H9 (cell line): ENCODE results near the gene OVOL2. TPM values are rescaled to one million over a fixed set of nuclear protein-coding genes. Genes with fewer than 3 reads are reported as not detected.

ENCODE experiments used
- DNase-seq: peaks from one replicate; pipeline ENCODE4 v3.0.0-alpha.2; 2017
- H2AFZ ChIP-seq: one replicate; pipeline ENCODE4 v1.6.1; 2013; ENCODE audit warnings: mild to moderate bottlenecking, low read length, control low read depth, moderate library complexity
- H2AK5ac ChIP-seq: 2 replicates; pipeline ENCODE4 v1.6.1; 2013; ENCODE audit warnings: low read length, control low read depth, mixed read lengths; ENCODE audit not compliant: insufficient read length
- H2BK120ac ChIP-seq: one replicate; pipeline ENCODE4 v1.6.1; 2013; ENCODE audit warnings: low read depth, mild to moderate bottlenecking, low read length, control low read depth, inconsistent platforms; ENCODE audit not compliant: poor library complexity, severe bottlenecking
- H2BK12ac ChIP-seq: 2 replicates; pipeline ENCODE4 v1.6.1; 2013; ENCODE audit warnings: low read length, control low read depth, mixed read lengths, low read depth; ENCODE audit not compliant: insufficient read length
- H2BK15ac ChIP-seq: 2 replicates; pipeline ENCODE4 v1.6.1; 2013; ENCODE audit warnings: low read depth, low read length, control low read depth
- H2BK20ac ChIP-seq: one replicate; pipeline ENCODE4 v1.6.1; 2013; ENCODE audit warnings: low read depth, mild to moderate bottlenecking, low read length, control low read depth, inconsistent platforms; ENCODE audit not compliant: poor library complexity, severe bottlenecking
- H2BK5ac ChIP-seq: 2 replicates; pipeline ENCODE4 v1.6.1; 2013; ENCODE audit warnings: low read length, control low read depth, mixed read lengths; ENCODE audit not compliant: insufficient read length
- H3K14ac ChIP-seq: 2 replicates; pipeline ENCODE4 v1.6.1; 2013; ENCODE audit warnings: low read length, control low read depth; ENCODE audit not compliant: insufficient read depth
- H3K18ac ChIP-seq: 2 replicates; pipeline ENCODE4 v1.6.1; 2013; ENCODE audit warnings: low read depth, mild to moderate bottlenecking, mixed read lengths, low read length, control low read depth; ENCODE audit not compliant: insufficient read length
- H3K23ac ChIP-seq: 2 replicates; pipeline ENCODE4 v1.6.1; 2013; ENCODE audit warnings: low read length, control low read depth, mixed read lengths, low read depth; ENCODE audit not compliant: insufficient read length
- H3K23me2 ChIP-seq: 2 replicates; pipeline ENCODE4 v1.6.1; 2013; ENCODE audit warnings: low read depth, mild to moderate bottlenecking, mixed read lengths, low read length, control low read depth; ENCODE audit not compliant: insufficient read length, poor library complexity, severe bottlenecking
- H3K27ac ChIP-seq: 2 replicates; pipeline ENCODE4 v1.5.1; 2013; ENCODE audit warnings: low read length, control low read depth, mixed read lengths, low read depth; ENCODE audit not compliant: insufficient read length
- H3K27me3 ChIP-seq: 2 replicates; pipeline ENCODE4 v1.6.1; 2013; ENCODE audit warnings: low read length, control low read depth, inconsistent platforms; ENCODE audit not compliant: insufficient read depth
- H3K4ac ChIP-seq: 2 replicates; pipeline ENCODE4 v1.6.1; 2013; ENCODE audit warnings: low read depth, mild to moderate bottlenecking, control low read depth, inconsistent platforms, low read length, moderate library complexity
- H3K4me1 ChIP-seq: 2 replicates; pipeline ENCODE4 v1.6.1; 2013; ENCODE audit warnings: low read length, control low read depth, inconsistent platforms; ENCODE audit not compliant: insufficient read depth
- H3K4me2 ChIP-seq: 2 replicates; pipeline ENCODE4 v1.6.1; 2013; ENCODE audit warnings: low read length, control low read depth, mixed read lengths; ENCODE audit not compliant: insufficient read length, insufficient read depth
- H3K56ac ChIP-seq: 2 replicates; pipeline ENCODE4 v1.6.1; 2013; ENCODE audit warnings: low read depth, mild to moderate bottlenecking, mixed read lengths, low read length, control low read depth; ENCODE audit not compliant: insufficient read length
- H3K79me1 ChIP-seq: 2 replicates; pipeline ENCODE4 v1.6.1; 2013; ENCODE audit warnings: low read depth, mild to moderate bottlenecking, moderate library complexity, low read length, control low read depth, inconsistent platforms; ENCODE audit not compliant: insufficient read depth, poor library complexity, severe bottlenecking
- H3K79me2 ChIP-seq: 2 replicates; pipeline ENCODE4 v1.6.1; 2013; ENCODE audit warnings: low read length, control low read depth, inconsistent platforms; ENCODE audit not compliant: insufficient read depth
- H3K9ac ChIP-seq: 2 replicates; pipeline ENCODE4 v1.6.1; 2013; ENCODE audit warnings: low read length, control low read depth, mixed read lengths; ENCODE audit not compliant: insufficient read length; ENCODE audit errors: extremely low read depth
- H3K9me3 ChIP-seq: one replicate; pipeline ENCODE4 v1.6.1; 2013; ENCODE audit warnings: low read depth, low read length, inconsistent platforms; ENCODE audit not compliant: control insufficient read depth
- H3T11ph ChIP-seq: one replicate; pipeline ENCODE4 v1.6.1; 2013; ENCODE audit warnings: mild to moderate bottlenecking, low read length, control low read depth, inconsistent platforms
- H4K20me1 ChIP-seq: one replicate; pipeline ENCODE4 v1.6.1; 2013; ENCODE audit not compliant: control insufficient read depth, insufficient read length, insufficient read depth
- H4K5ac ChIP-seq: 2 replicates; pipeline ENCODE4 v1.6.1; 2013; ENCODE audit warnings: low read depth, mild to moderate bottlenecking, mixed read lengths, low read length, control low read depth; ENCODE audit not compliant: insufficient read length
- H4K8ac ChIP-seq: replicated peaks from 2 replicates; pipeline ENCODE4 v1.6.1; 2013; ENCODE audit warnings: low read length, control low read depth, mixed read lengths, low read depth; ENCODE audit not compliant: insufficient read length
- H4K91ac ChIP-seq: 2 replicates; pipeline ENCODE4 v1.6.1; 2013; ENCODE audit warnings: low read depth, mild to moderate bottlenecking, moderate library complexity, mixed read lengths, low read length, control low read depth; ENCODE audit not compliant: insufficient read length
- H3K27ac Mint-ChIP-seq, 3 experiments: 2 replicates in 2 of 3; 3 replicates in 1 of 3; pipeline ENCODE4 v1.8.0; 2020 to 2021; ENCODE audit warnings: mixed read lengths in 3 of 3, mild to moderate bottlenecking in 1 of 3, moderate library complexity in 1 of 3
- H3K27me3 Mint-ChIP-seq: 2 replicates; pipeline ENCODE4 v1.8.0; 2021; ENCODE audit warnings: low read depth, mild to moderate bottlenecking, moderate library complexity, mixed read lengths
- H3K36me3 Mint-ChIP-seq, 3 experiments: 2 replicates in 2 of 3; 3 replicates in 1 of 3; pipeline ENCODE4 v1.8.0; 2020 to 2021; ENCODE audit warnings: low read depth in 3 of 3, mixed read lengths in 3 of 3; ENCODE audit not compliant: insufficient read depth in 1 of 3
- H3K4me1 Mint-ChIP-seq, 2 experiments: 2 replicates each; pipeline ENCODE4 v1.8.0; 2020; ENCODE audit warnings: mixed read lengths in 2 of 2
- H3K4me3 Mint-ChIP-seq, 2 experiments: 2 replicates in 1 of 2; 3 replicates in 1 of 2; pipeline ENCODE4 v1.8.0; 2020 to 2021; ENCODE audit warnings: mild to moderate bottlenecking in 2 of 2, mixed read lengths in 2 of 2, moderate library complexity in 1 of 2
- H3K9me3 Mint-ChIP-seq, 2 experiments: 2 replicates in 1 of 2; 3 replicates in 1 of 2; pipeline ENCODE4 v1.8.0; 2020; ENCODE audit warnings: mild to moderate bottlenecking in 2 of 2, mixed read lengths in 2 of 2, moderate library complexity in 1 of 2
- WGBS: extraction: QIAGEN DNeasy Blood & Tissue Kit; methylation state at CpG from one replicate; pipeline ENCODE4 v1.1.7; 2013; ENCODE audit warnings: missing lambda C conversion rate, low lambda C conversion rate, mixed read lengths; ENCODE audit not compliant: insufficient read length; ENCODE audit errors: extremely low coverage; 5-methylcytosine and 5-hydroxymethylcytosine counted together
- total RNA-seq: library from RNA; stranded (reverse); gene quantifications from 2 replicates; pipeline ENCODE4 v1.2.1, GENCODE V29; 2021
- TF ChIP-seq, protein P1 (sequence below): fragments of 200-600 bp; sonication (generic); conservative IDR thresholded peaks from 3 replicates; pipeline ENCODE4 v1.8.0; 2021; ENCODE audit warnings: antibody characterized with exemption, mild to moderate bottlenecking

The OVOL2 gene
- total RNA-seq, 1 experiment from 2014 or later: 5.8 TPM

DNA sequence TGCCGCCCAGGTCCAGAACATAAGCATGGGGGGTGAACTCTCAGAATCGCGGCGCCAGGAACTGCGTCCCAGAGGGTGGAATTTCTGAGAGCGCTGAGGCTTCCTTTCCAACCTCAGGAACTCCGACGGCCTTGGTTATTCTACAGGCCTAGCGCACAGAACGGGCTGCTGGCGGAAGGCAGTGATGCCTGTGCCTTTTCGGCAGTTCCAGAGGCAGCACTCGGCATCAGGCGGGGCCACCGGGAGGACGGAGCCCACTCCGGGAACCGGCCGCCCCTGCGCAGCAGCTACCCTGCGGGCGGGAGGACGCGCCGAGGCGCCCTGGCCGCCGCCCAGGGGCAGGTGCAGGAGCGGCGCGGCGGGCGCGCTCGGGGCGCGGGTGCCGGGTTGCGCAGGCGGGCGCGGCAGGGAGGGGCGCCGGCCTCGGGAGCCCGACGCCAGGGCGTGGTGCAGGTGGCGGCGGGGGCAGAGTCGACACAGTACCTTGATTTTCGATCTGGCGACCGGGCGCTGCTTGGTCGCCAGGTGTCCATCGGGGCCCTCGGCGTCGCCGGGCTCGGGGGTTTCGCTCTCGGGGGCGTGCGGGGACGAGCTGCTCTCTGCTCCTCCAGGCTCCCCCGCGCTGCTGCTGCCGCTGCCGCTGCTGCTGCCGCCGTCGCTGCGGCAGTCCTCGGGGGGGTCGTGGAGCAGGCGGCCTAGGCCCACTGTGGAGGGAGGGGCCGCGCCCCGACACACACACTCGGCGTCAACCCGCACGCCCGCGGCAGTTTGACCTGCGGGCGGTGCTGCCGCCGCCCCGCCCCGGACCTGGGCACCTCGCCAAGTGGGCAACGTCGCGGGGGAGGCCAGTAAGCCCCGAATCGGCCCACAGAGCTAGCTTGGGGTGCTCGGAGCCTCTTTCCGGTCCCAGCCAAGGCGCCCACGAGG is 1.3 kb downstream of the OVOL2 start:
- H2AK5ac ChIP-seq: no peak overlapping the region
- Mint-ChIP-seq H3K27me3 (peaks cover 33% of the 10 kb centered on the region), H3K9me3 (no peaks in the 10 kb centered on the region), H3K4me1 (peaks cover 25 to 27% of the 10 kb centered on the region in 2 experiments), H3K36me3 (peaks cover 0 to 5% (median 2%) of the 10 kb centered on the region in 3 experiments; a peak in 1 of 7 replicates), H3K27ac (no peak overlapping the region), H3K4me3 (peak overlapping the region; percentile 62 to 90)
- no peak overlapping the region for H3K23ac ChIP-seq
- H3K27me3 ChIP-seq: no peaks in the 10 kb centered on the region; the same call in 1 of the 2 replicates
- DNase-seq: peak; percentile 52
- H3K14ac ChIP-seq: peak overlapping the region; percentile 22; the same call in 1 of the 2 replicates
- H2BK15ac ChIP-seq: no peak overlapping the region
- H3K23me2 ChIP-seq: peaks cover 24% of the 10 kb centered on the region
- no peaks in the 10 kb centered on the region for H3K79me1 ChIP-seq
- no peak overlapping the region for H2BK20ac ChIP-seq
- no peak overlapping the region for H2BK120ac ChIP-seq
- no peak overlapping the region for H2BK5ac ChIP-seq
- H4K91ac ChIP-seq: no peak overlapping the region
- no peaks in the 10 kb centered on the region for H3K79me2 ChIP-seq
- no peak overlapping the region for H3K56ac ChIP-seq
- H2AFZ ChIP-seq: no peak overlapping the region
- H4K8ac ChIP-seq: no peak overlapping the region
- no peak overlapping the region for H2BK12ac ChIP-seq
- peak overlapping the region; percentile 53 for H3K18ac ChIP-seq
- H3K9me3 ChIP-seq: no peaks in the 10 kb centered on the region
- no peak overlapping the region for H3K4ac ChIP-seq
- no peak overlapping the region for H3T11ph ChIP-seq
- H4K20me1 ChIP-seq: no peaks in the 10 kb centered on the region
- peak overlapping the region; percentile 84 for H3K4me2 ChIP-seq
- no CpG with 5 or more reads among the region's 103 CpGs for WGBS
- no peak overlapping the region for H3K9ac ChIP-seq
- no peaks in the 10 kb centered on the region for H3K4me1 ChIP-seq
- no peak overlapping the region for H3K27ac ChIP-seq
- H4K5ac ChIP-seq: no peak overlapping the region
- TF ChIP-seq, protein P1, sequence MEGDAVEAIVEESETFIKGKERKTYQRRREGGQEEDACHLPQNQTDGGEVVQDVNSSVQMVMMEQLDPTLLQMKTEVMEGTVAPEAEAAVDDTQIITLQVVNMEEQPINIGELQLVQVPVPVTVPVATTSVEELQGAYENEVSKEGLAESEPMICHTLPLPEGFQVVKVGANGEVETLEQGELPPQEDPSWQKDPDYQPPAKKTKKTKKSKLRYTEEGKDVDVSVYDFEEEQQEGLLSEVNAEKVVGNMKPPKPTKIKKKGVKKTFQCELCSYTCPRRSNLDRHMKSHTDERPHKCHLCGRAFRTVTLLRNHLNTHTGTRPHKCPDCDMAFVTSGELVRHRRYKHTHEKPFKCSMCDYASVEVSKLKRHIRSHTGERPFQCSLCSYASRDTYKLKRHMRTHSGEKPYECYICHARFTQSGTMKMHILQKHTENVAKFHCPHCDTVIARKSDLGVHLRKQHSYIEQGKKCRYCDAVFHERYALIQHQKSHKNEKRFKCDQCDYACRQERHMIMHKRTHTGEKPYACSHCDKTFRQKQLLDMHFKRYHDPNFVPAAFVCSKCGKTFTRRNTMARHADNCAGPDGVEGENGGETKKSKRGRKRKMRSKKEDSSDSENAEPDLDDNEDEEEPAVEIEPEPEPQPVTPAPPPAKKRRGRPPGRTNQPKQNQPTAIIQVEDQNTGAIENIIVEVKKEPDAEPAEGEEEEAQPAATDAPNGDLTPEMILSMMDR: no peak
